ENCODE measurements around the gene CPSF4. TPM values are rescaled to one million over a fixed set of nuclear protein-coding genes. Genes with fewer than 3 reads are reported as not detected.

The CPSF4 gene
- total and polyA plus RNA-seq, 11 donors, result 12.7 to 24.8 (median 16.4) TPM

DNA sequence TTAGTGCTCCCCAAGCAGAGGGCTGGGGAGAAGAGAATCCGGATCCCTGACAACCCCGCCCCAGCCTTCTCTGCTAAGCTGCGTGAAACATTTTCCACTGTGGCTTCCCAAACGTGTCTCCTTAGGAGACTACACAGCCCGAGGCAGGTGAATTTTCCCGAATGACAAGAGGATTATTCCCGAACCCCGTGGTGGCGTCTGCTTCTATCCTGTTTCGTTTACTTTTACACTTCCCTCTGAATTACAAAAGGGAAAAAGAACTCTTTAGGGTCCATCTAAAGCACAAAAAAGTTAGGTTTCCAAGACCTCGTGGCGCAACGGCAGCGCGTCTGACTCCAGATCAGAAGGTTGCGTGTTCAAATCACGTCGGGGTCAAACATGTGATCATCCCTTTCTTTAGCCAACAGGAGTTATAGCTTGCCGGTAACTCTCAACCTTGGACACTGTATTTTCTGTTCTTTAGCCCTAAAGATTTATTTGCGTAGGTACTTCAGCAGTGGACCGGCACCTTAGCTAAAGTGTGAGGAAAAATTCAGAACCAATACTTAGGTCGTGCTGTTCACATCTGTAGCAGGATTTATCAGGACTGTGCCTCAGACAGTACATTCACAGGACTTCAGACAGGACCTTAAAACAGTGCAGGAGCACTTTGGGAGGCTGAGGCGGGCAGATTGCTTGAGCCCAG lies 30.8 kb downstream of the CPSF4 start:
- Histone ChIP-seq H3K27ac (peak overlapping the region in 11 of 12 donors; percentile 49 to 89 (median 77)), H3K27me3 (no peaks in the 10 kb centered on the region), H3K4me3 (peak overlapping the region in 11 of 12 donors; percentile 9 to 50 (median 37)), H3K9me3 (no peaks in the 10 kb centered on the region), H3K36me3 (no peaks in the 10 kb centered on the region), H3K4me1 (peaks cover 0 to 36% (median 19%) of the 10 kb centered on the region in 12 donors)
- ATAC-seq (no peak), DNase-seq (no peak)
- intact Hi-C loops (cut with DNase I), result loop anchor here in 1 of 10 donors (5.0 kb wide), 1 partner anchor 33 kb away; the partner anchor contains the start of genes ZKSCAN5 and ZNF394
- TF ChIP-seq, protein P1, sequence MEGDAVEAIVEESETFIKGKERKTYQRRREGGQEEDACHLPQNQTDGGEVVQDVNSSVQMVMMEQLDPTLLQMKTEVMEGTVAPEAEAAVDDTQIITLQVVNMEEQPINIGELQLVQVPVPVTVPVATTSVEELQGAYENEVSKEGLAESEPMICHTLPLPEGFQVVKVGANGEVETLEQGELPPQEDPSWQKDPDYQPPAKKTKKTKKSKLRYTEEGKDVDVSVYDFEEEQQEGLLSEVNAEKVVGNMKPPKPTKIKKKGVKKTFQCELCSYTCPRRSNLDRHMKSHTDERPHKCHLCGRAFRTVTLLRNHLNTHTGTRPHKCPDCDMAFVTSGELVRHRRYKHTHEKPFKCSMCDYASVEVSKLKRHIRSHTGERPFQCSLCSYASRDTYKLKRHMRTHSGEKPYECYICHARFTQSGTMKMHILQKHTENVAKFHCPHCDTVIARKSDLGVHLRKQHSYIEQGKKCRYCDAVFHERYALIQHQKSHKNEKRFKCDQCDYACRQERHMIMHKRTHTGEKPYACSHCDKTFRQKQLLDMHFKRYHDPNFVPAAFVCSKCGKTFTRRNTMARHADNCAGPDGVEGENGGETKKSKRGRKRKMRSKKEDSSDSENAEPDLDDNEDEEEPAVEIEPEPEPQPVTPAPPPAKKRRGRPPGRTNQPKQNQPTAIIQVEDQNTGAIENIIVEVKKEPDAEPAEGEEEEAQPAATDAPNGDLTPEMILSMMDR (IDR thresholded peaks at IDR 0.05), result no peak
- TF ChIP-seq POLR2A (IDR thresholded peaks at IDR 0.05), result no peak
- 38 to 53% (median 41%) methylated on average over 23 of the region's 23 CpGs for WGBS, 4 donors

DNA sequence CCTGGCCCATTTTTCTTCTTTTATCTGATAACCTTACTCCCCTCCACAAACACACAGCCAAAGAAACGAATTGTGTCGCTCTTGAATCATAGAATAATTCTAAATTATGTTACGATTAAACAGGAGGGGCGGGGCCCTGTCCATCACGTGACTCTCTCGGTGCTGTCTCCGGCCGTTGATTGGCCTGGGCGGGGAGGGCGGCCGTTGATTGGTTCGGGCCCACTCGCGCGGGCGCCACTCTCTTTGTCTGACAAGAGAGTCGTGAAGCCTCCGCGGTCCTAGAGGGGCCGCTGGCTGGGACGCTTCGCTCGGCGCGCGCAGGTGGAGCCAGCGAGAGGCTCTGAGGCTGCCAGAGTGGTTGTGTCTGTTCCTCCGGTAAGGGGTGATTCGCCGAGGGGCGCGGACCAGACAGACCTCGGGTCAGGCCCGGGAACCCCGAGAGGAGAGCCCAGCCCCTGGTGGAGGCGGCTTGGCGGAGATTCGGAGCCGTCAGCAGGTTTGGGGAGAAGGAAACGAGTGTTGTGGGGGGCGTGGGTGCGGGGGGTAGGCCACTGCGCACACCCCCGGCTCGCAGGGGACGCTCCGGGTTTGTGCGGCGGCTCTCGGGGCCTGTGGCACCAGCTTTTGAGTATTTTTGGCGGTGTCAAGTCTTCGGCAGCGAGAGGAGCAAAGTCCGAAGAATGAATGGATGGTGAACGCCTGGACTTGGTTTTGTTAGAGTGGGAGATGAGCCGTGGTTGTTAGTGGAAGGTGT lies 34.0 kb downstream of the CPSF4 start, which contains the start of gene ZNF789:
Gene ZNF789 (plus strand): TSS at position 330 of the 754 bp plus-strand sequence. CDS start 3,567 bp downstream, outside the sequence.
- Histone ChIP-seq H3K27ac (peak within 1 kb of the TSS; percentile 69 to 95 (median 86)), H3K4me1 (peaks cover 0 to 25% (median 10%) of the 10 kb centered on the region in 12 donors), H3K36me3 (peaks cover 0 to 6% (median 0%) of the 10 kb centered on the region in 9 donors), H3K27me3 (no peaks in the 10 kb centered on the region), H3K4me3 (peak within 1 kb of the TSS; percentile 63 to 96 (median 82)), H3K9me3 (no peaks in the 10 kb centered on the region)
- TF ChIP-seq POLR2A (IDR thresholded peaks at IDR 0.05), result peak in 1 of 2 donors; percentile 59
- TF ChIP-seq, protein P1 (IDR thresholded peaks at IDR 0.05), result peak in 1 of 12 donors; percentile 12
- DNase-seq, result peak; percentile 98 to 99 (median 99)
- intact Hi-C loops (cut with DNase I), result loop anchor here in 2 of 10 donors (1.0 to 2.0 kb wide), 2 partner anchors 28 kb away; partner anchors contain the start of gene ZNF394 (in 2 of the 2)
- peak; percentile 98 to 99 (median 98) for ATAC-seq
- 0 to 1% (median 1%) methylated on average over 43 to 56 of the region's 56 CpGs for WGBS, 4 donors

DNA sequence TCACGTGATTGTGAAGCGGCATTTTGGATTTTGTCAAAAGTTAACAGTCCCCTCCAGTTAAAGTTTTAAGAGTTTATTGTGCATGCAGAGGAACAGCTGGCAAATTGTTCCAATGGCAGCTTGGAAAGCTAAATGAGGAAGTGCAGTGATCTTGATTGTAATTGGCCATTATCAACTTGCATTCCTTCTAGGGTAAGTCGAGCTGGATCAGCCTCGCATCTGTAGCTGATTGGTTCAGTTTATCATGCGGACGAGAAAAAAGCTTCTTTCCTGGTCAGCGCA lies 34.5 kb downstream of the CPSF4 start:
- intact Hi-C loops (cut with DNase I), result loop anchor here in 1 of 10 donors (2.0 kb wide), 1 partner anchor 28 kb away; the partner anchor contains the start of gene ZNF394
- peak in 1 of 4 donors; percentile 15 for ATAC-seq

More for the DNA sequence above, 34.5 kb downstream of the CPSF4 start:
- H3K27me3 ChIP-seq, result no peaks in the 10 kb centered on the region
- peak overlapping the region in 10 of 12 donors; percentile 77 to 95 (median 88) for H3K27ac ChIP-seq
- peak overlapping the region; percentile 38 to 96 (median 82) for H3K4me3 ChIP-seq
- peaks cover 0 to 30% (median 13%) of the 10 kb centered on the region in 12 donors for H3K4me1 ChIP-seq
- DNase-seq, result no peak
- TF ChIP-seq POLR2A (IDR thresholded peaks at IDR 0.05), result no peak
- TF ChIP-seq, protein P1 (IDR thresholded peaks at IDR 0.05), result no peak
- 1 to 6% (median 2%) methylated on average over 7 of the region's 7 CpGs for WGBS, 4 donors
- H3K9me3 ChIP-seq, result no peaks in the 10 kb centered on the region
- peaks cover 0 to 6% (median 0%) of the 10 kb centered on the region in 9 donors for H3K36me3 ChIP-seq
